Naive B cell (primary cell): ENCODE data around the gene NFATC2. TPM values are rescaled to one million over a fixed set of nuclear protein-coding genes. Genes with fewer than 3 reads are reported as not detected.

Source experiments
- ATAC-seq, 2 donors: fragments of 150-1000 bp; cut with Tn5 transposase; 2 replicates each; pipeline ENCODE4 v1.10.0; 2021; ENCODE audit warnings: low read depth in 2 of 2, mild to moderate bottlenecking in 2 of 2, moderate library complexity in 2 of 2
- DNase-seq: peaks from one replicate; pipeline ENCODE4 v3.0.0; 2022
- H3K27ac Mint-ChIP-seq, 6 donors: one replicate each; pipeline ENCODE4 v1.8.0; 2020 to 2022; ENCODE audit warnings: mild to moderate bottlenecking in 6 of 6, mixed read lengths in 6 of 6, moderate library complexity in 5 of 6, inconsistent platforms in 2 of 6
- H3K27me3 Mint-ChIP-seq, 3 donors: one replicate each; pipeline ENCODE4 v1.8.0; 2021 to 2022; ENCODE audit warnings: mixed read lengths in 3 of 3, mild to moderate bottlenecking in 1 of 3
- H3K36me3 Mint-ChIP-seq, 2 donors: one replicate each; pipeline ENCODE4 v1.8.0; 2020 to 2022; ENCODE audit warnings: mixed read lengths in 2 of 2, inconsistent platforms in 1 of 2, mild to moderate bottlenecking in 1 of 2
- H3K4me1 Mint-ChIP-seq, 3 donors: one replicate each; pipeline ENCODE4 v1.8.0; 2020 to 2022; ENCODE audit warnings: mixed read lengths in 3 of 3, inconsistent platforms in 1 of 3, mild to moderate bottlenecking in 1 of 3, moderate library complexity in 1 of 3
- H3K4me3 Mint-ChIP-seq, 8 donors: one replicate each; pipeline ENCODE4 v1.8.0; 2020 to 2022; ENCODE audit warnings: mild to moderate bottlenecking in 8 of 8, mixed read lengths in 8 of 8, moderate library complexity in 8 of 8, inconsistent platforms in 2 of 8
- H3K9me3 Mint-ChIP-seq, 7 donors: one replicate each; pipeline ENCODE4 v1.8.0; 2020 to 2022; ENCODE audit warnings: mixed read lengths in 7 of 7, mild to moderate bottlenecking in 5 of 7, inconsistent platforms in 2 of 7, moderate library complexity in 1 of 7
- polyA plus RNA-seq, 6 donors: library from polyadenylated mRNA; unstranded; fragments of 300-500 nt; fragmentation: Illumina TruSeq; gene quantifications; one replicate each; pipeline ENCODE4 v1.2.3, GENCODE V29; 2021; ENCODE audit warnings: low read depth in 6 of 6

Gene NFATC2
- polyA plus RNA-seq, 6 donors from 2014 or later = 4.6 to 22.9 (median 14.6) TPM

DNA sequence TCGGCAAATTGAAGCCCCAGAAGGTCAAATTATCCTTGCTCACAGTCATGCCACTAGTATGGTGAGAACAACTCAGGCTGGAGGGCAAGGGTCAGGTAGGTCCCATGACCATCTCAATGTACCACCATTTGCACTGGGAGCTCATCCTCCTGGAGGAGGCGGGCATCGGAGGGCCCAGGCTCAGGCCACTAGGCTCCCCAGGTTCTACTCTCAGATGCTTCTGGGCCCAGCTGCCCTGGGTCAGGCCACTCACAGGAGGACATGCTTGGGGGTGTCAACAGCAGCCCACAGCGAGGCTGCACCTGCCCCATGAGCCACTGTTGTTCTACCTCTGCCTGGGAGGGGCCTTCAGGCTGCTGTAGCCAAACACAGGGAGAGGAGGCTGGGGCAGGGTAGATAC lies 39.1 kb downstream of the NFATC2 start:
- ATAC-seq = no peak
- Mint-ChIP-seq H3K27me3 (no peaks in the 10 kb centered on the region), H3K9me3 (peaks cover 0 to 5% (median 0%) of the 10 kb centered on the region in 7 donors), H3K36me3 (peaks cover 0 to 8% of the 10 kb centered on the region in 2 donors), H3K4me3 (no peak overlapping the region), H3K4me1 (peaks cover 37 to 82% (median 72%) of the 10 kb centered on the region in 3 donors), H3K27ac (peak overlapping the region in 1 of 6 donors; percentile 20)
- no peak for DNase-seq

DNA sequence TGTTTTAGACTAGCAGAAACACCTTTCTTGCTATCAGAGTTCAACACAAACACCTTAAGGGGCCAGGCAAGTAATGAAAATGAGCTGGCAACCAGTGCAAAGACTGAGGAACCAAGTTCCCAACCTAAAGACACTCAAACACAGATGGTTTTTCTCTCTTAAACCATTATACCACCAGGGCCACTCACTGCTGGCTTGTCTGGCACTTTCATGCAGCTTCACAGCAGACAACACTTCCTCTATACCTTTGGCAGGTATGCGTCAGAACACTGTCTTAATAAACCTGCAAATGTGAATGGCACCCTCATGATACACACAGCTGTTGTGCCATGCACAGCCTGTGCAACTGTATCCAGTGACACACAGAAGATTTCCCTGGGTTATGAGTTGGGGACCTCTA lies 41.6 kb downstream of the NFATC2 start:
- Mint-ChIP-seq H3K27me3 (no peaks in the 10 kb centered on the region), H3K9me3 (peaks cover 0 to 10% (median 0%) of the 10 kb centered on the region in 7 donors), H3K27ac (peak overlapping the region in 3 of 6 donors; percentile 77 to 88 (median 80)), H3K4me3 (peak overlapping the region in 2 of 8 donors; percentile 17 to 49), H3K36me3 (peaks cover 0 to 11% of the 10 kb centered on the region in 2 donors), H3K4me1 (peaks cover 57 to 95% (median 75%) of the 10 kb centered on the region in 3 donors)
- DNase-seq = peak; percentile 37
- peak; percentile 49 to 54 for ATAC-seq

DNA sequence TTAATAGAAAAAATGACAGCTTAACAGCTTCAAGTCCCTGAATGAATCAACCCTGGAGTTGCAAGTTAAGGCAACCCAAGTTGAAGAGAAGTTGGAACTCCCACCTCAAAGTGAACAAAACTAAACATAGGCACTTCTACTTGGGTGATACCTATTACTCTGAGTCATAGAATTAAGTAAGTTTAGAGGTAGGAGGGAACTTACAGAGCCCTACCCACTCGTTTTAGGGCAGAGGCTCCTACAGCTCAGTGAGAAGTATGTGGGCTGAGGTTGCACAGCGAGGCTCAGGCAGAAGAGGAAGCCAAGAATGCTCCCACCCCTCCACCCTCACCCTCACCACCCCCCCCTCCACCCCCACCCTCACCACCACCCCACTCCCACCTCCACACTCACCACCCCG lies 42.2 kb downstream of the NFATC2 start:
- peak; percentile 56 to 59 for ATAC-seq
- DNase-seq = peak; percentile 38
- peak overlapping the region in 3 of 6 donors; percentile 38 to 93 (median 60) for H3K27ac Mint-ChIP-seq
- H3K27me3 Mint-ChIP-seq = no peaks in the 10 kb centered on the region
- peaks cover 0 to 11% of the 10 kb centered on the region in 2 donors for H3K36me3 Mint-ChIP-seq
- peaks cover 61 to 97% (median 82%) of the 10 kb centered on the region in 3 donors for H3K4me1 Mint-ChIP-seq
- H3K4me3 Mint-ChIP-seq = peak overlapping the region in 7 of 8 donors; percentile 9 to 90 (median 33)
- H3K9me3 Mint-ChIP-seq = peaks cover 0 to 10% (median 0%) of the 10 kb centered on the region in 7 donors

DNA sequence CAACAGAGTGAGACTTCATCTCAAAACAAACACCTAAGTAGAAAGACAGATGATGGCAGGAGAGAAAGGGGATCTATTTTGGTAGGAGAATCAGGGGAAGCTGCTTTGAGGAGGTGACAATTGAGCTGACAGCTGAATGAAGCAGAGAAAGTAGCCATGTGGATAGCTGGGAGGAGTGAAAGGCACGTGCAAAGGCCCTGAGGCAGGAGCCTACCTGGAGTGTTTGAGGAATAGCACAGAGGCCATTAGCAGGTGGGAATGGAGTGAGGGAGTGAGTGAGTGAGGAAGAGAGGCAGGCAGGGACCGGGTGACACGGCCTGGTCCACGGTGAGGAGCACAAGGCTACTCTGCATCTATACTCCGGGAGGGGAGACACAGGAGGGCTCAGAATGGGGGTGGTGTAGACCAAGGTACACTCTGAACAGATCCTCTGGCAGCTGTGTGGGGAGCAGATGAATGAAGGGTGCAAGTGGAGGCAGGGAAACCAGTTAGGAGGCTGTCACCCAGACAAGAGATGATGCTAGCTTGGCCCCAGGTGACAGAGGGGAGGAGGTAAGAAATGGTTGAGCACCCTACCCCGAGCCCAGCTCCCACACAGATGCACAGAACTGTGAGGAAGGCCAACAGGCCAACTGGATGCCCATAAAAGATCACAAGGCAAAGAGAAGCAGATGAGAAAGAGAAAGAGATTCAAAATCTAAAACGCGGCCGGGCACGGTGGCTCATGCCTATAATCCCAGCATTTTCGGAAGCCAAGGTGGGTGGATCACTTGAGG lies 43.6 kb downstream of the NFATC2 start:
- Mint-ChIP-seq H3K4me3 (peak overlapping the region in 6 of 8 donors; percentile 68 to 93 (median 88)), H3K9me3 (peaks cover 0 to 10% (median 0%) of the 10 kb centered on the region in 7 donors), H3K27me3 (no peaks in the 10 kb centered on the region), H3K4me1 (peaks cover 69 to 97% (median 86%) of the 10 kb centered on the region in 3 donors), H3K27ac (peak overlapping the region; percentile 82 to 95 (median 92)), H3K36me3 (peaks cover 0 to 11% of the 10 kb centered on the region in 2 donors)
- DNase-seq (no peak), ATAC-seq (no peak)

DNA sequence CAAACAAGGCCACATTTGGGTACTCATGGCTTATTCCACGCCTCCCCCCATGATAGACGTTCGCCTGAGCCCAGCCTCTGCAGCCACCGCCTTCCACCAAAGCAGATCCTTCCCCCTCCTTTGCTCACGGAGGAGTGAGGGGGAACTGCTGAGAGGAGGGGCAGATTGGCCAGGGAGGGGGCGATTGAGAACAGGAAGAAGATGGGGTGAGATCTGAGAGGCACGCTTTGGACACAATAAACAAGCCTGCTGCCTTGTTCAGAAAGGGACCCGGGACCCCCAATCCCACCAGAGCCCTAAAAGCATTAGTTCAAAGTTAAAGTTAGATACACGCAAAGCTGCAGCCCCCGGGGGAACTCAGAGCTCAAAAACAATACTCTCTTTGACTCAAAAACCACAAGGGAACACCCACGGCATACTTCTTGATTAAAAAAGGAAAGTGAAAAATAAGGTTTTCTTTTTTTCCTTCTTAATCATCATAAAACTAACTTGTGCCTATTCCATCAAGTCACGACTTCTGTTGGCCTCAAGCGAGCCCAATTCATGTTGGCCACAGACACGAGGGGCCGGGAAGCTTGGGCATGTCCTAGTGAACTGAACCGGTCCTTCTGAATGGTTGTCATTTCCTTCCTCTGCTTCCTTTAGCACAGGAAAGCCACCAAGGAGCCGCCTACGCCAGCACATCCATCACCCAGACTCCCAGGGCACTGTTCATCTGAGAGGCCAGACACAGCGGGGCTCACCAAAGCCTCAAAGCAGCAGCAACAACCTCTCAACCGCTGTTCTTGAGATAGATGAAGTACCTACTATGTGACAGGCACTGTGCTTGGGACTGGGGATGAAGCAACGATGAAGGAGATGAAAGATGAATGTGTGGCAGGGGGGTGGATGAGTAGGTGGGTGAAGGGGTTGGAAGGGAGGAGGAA lies 44.7 kb downstream of the NFATC2 start:
- ATAC-seq (peak; percentile 58 to 59), DNase-seq (peak; percentile 55)
- H3K27me3 Mint-ChIP-seq = no peaks in the 10 kb centered on the region
- peak overlapping the region; percentile 68 to 93 (median 88) for H3K4me3 Mint-ChIP-seq
- peaks cover 0 to 11% of the 10 kb centered on the region in 2 donors for H3K36me3 Mint-ChIP-seq
- peaks cover 0 to 10% (median 0%) of the 10 kb centered on the region in 7 donors for H3K9me3 Mint-ChIP-seq
- peaks cover 79 to 97% (median 88%) of the 10 kb centered on the region in 3 donors for H3K4me1 Mint-ChIP-seq
- peak overlapping the region; percentile 77 to 95 (median 93) for H3K27ac Mint-ChIP-seq

DNA sequence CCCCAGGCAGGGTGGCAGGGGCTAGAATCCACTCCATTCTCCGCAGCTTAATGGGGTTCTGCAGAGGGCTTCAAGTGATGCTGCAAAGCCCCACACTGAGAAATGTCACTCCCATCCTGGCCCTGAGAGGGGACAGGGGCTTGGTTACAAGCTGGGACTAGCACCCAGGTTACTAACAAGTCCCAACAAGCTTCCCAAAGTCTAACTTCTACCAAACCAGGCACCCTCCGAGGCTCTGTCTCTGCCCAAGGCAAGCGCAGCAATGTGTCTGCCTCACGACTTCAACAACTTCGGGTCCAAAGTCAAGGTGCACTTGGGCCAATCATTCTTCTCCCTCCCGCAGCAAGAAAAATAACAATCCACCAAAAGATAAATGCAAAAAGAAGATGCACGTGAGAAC lies 45.6 kb downstream of the NFATC2 start:
- Mint-ChIP-seq H3K4me1 (peaks cover 82 to 97% (median 88%) of the 10 kb centered on the region in 3 donors), H3K27me3 (no peaks in the 10 kb centered on the region), H3K9me3 (peaks cover 0 to 10% (median 0%) of the 10 kb centered on the region in 7 donors), H3K27ac (peak overlapping the region in 5 of 6 donors; percentile 56 to 95 (median 93)), H3K4me3 (peak overlapping the region; percentile 68 to 93 (median 88)), H3K36me3 (peaks cover 0 to 11% of the 10 kb centered on the region in 2 donors)
- no peak for DNase-seq
- no peak for ATAC-seq

DNA sequence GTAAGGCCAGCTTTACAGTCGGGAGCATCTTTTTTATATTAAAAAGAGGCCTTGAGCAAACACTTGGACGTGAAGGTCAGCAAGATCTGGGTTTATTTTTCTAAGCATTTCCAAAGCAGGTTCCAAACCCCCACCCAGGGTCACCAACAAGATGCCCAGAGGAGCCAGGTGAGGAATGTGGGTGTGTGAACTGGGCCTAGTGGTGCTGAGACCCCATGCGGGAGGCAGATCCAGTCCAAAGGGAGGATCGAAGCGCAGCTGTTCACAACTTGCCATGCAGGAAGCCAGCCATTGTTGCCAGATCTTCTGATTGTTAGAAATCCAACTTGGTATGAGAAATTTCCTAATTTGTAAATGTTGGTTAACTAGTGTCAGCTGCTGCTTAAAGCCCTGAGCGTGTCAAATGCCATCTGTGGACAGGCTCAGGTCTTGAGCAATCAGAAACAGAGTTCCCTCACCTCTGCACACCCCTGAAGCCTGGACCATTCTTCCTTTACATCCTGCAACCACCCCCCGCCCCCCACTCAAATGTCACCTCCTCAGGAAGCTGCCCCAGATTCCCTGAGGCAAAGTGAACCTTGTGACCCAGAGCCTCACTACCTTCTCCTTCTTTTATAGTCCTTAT lies 46.5 kb downstream of the NFATC2 start:
- peaks cover 0 to 10% (median 0%) of the 10 kb centered on the region in 7 donors for H3K9me3 Mint-ChIP-seq
- peak overlapping the region in 3 of 6 donors; percentile 62 to 95 (median 93) for H3K27ac Mint-ChIP-seq
- H3K4me3 Mint-ChIP-seq = peak overlapping the region in 6 of 8 donors; percentile 15 to 93 (median 68)
- DNase-seq (no peak), ATAC-seq (no peak)
- H3K27me3 Mint-ChIP-seq = no peaks in the 10 kb centered on the region
- H3K36me3 Mint-ChIP-seq = peaks cover 0 to 11% of the 10 kb centered on the region in 2 donors
- peaks cover 78 to 97% (median 89%) of the 10 kb centered on the region in 3 donors for H3K4me1 Mint-ChIP-seq

DNA sequence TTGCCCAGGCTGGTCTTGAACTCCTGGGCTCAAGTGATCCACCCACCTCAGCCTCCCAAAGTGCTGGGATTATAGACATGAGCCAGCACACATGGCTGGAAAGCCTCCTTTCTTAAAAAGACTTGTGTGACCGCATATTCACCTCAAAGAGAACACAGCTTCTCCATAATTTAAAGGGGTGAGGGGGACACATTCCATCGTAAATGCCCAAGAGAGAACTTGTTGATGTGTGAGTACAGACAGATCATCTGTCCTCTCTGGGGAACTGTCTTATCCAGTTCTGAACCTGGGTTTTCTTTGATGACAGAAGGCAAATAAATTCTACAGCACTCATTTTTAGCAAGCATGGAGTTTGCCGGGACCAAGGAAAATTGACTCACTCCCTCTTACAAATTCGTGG lies 47.2 kb downstream of the NFATC2 start:
- Mint-ChIP-seq H3K4me1 (peaks cover 74 to 97% (median 91%) of the 10 kb centered on the region in 3 donors), H3K36me3 (peaks cover 2 to 11% of the 10 kb centered on the region in 2 donors), H3K27ac (peak overlapping the region in 4 of 6 donors; percentile 62 to 96 (median 80)), H3K9me3 (peaks cover 0 to 10% (median 0%) of the 10 kb centered on the region in 7 donors), H3K4me3 (peak overlapping the region in 5 of 8 donors; percentile 65 to 79 (median 71)), H3K27me3 (no peaks in the 10 kb centered on the region)
- no peak for ATAC-seq
- no peak for DNase-seq

DNA sequence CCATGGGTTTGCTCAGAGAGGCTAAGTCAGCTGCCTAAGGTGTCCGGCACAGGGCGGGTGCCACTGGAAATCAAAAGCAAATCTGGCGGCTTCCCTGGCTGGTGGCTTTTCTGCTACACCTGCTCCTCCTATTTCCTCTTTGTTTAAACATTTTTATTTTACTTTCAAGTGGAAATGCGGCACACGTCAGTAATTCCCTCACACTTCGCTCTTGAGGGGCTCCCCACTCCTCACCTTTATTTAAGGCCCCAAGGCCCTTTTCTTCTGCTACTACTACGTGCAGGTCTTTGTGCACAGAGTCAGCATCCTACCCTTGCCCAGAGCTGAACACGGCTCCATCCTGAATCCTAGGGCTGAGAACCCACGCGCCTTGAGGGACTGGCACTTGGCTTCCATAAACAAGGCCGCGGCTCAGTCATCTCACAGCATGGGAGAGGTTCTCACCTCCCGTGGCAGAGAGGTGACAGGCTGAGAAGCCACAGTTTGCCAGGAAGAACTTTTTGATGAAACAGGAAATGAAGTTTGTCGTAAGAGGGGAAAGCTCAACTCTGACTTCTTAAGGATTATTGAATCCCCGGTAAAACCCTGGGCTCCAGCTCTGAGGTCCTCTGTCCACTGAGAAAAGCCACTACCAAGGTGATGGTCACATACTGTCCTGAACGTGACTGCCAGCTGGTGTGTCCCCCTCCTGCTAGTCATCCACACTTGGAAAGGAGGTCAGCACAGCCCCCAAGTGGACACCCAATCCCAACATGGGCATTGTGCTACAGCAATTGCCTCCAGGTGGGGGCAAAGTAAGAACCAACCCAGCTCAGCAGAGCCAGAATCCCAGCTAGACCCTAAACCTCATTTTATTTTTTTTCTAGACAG lies 48.0 kb downstream of the NFATC2 start:
- peaks cover 0 to 10% (median 0%) of the 10 kb centered on the region in 7 donors for H3K9me3 Mint-ChIP-seq
- DNase-seq (peak; percentile 23), ATAC-seq (peak; percentile 20 to 31)

DNA sequence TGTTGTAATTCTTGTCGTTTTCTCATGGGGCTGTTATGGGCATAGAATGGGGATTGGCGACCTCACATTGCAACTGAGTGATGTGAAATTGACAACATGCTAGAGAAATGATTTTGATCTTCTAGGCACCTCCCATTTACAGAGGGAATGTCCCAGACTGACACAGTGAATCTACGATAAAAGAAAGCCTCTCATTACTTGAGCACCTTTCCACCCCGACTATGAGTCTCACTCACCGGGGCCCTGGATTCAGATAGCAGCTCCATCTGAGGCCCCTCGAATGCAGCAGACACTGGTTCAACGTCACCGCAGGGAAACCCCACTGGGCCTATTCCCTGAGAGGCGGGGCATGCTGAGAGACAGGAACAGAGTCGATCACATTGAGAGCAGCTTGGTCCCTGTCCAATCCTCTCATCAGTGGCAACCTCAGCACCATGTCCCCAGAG lies 49.1 kb downstream of the NFATC2 start:
- no peak for DNase-seq
- Mint-ChIP-seq H3K4me3 (peak overlapping the region in 6 of 8 donors; percentile 26 to 79 (median 69)), H3K9me3 (peaks cover 0 to 4% (median 0%) of the 10 kb centered on the region in 7 donors), H3K36me3 (peaks cover 8 to 9% of the 10 kb centered on the region in 2 donors), H3K4me1 (peaks cover 65 to 94% (median 81%) of the 10 kb centered on the region in 3 donors), H3K27ac (peak overlapping the region in 2 of 6 donors; percentile 57 to 73), H3K27me3 (no peaks in the 10 kb centered on the region)
- ATAC-seq = no peak

More for the DNA sequence above, 48.0 kb downstream of the NFATC2 start:
- Mint-ChIP-seq H3K27me3 (no peaks in the 10 kb centered on the region), H3K36me3 (peaks cover 8 to 11% of the 10 kb centered on the region in 2 donors), H3K4me1 (peaks cover 74 to 94% (median 88%) of the 10 kb centered on the region in 3 donors), H3K27ac (peak overlapping the region in 5 of 6 donors; percentile 66 to 96 (median 90)), H3K4me3 (peak overlapping the region; percentile 44 to 79 (median 69))

DNA sequence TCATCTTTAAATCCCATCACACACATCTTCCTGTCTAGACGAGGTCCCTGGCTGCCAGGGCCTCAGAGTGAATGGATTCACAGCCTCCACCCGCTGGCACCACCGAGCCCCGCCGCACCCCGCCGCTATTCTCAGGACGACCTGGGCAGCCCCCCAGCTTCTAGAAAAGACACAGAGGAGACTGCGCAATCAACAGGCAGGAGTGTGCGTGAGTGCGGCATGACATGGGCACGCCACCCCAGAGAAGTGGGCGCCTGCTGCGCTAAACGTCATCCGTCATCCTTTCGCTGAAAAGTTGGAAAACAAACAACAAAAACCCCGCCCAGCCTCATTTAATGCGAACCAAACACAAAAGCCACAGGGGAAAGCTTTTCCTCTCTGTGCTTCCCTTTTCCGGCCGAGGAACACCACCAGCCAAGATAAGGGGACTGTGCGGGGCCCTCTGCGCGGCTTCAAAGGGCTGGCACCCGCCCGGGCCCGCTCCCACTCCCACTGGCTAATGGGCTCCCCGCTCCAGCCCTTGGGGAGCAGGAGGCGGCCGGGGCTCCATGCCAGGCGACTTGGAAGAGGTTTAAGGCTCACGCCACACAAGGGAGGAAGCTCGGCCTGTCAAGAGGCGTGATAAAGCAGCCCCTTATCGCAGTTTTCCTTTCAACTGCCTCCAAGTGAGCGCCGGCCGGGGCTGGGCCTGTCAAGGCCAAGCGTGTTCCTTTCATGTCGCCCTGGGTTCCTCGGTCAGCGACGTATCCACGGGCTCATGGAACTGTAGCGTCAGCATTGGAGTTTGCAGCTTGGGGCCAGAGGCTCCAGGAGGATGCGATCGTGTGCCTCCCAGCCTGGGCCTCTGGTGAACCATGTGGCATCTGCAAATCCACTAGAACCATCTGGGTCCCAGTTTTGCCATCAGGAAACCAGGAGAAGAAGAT lies 50.1 kb downstream of the NFATC2 start:
- peak overlapping the region; percentile 6 to 81 (median 58) for H3K4me3 Mint-ChIP-seq
- peaks cover 6 to 8% of the 10 kb centered on the region in 2 donors for H3K36me3 Mint-ChIP-seq
- H3K4me1 Mint-ChIP-seq = peaks cover 55 to 85% (median 73%) of the 10 kb centered on the region in 3 donors
- no peaks in the 10 kb centered on the region for H3K27me3 Mint-ChIP-seq
- ATAC-seq = peak in 1 of 2 donors; percentile 21
- H3K27ac Mint-ChIP-seq = peak overlapping the region in 4 of 6 donors; percentile 41 to 93 (median 72)
- no peaks in the 10 kb centered on the region for H3K9me3 Mint-ChIP-seq
- no peak for DNase-seq
